Nephron (organoid): ENCODE data around the gene MAML2.

Source experiments
- H3K27ac Mint-ChIP-seq, 3 experiments: 2 replicates each; pipeline ENCODE4 v1.8.0; 2020; ENCODE audit warnings: mixed read lengths in 3 of 3, mild to moderate bottlenecking in 2 of 3, moderate library complexity in 1 of 3
- H3K27me3 Mint-ChIP-seq: 2 replicates; pipeline ENCODE4 v1.8.0; 2021; ENCODE audit warnings: low read depth, mild to moderate bottlenecking, moderate library complexity, mixed read lengths
- H3K36me3 Mint-ChIP-seq: 2 replicates; pipeline ENCODE4 v1.8.0; 2020; ENCODE audit warnings: low read depth, mixed read lengths
- H3K4me1 Mint-ChIP-seq: 2 replicates; pipeline ENCODE4 v1.8.0; 2020; ENCODE audit warnings: mixed read lengths
- H3K4me3 Mint-ChIP-seq, 3 experiments: 2 replicates each; pipeline ENCODE4 v1.8.0; 2020; ENCODE audit warnings: mild to moderate bottlenecking in 3 of 3, mixed read lengths in 3 of 3, moderate library complexity in 2 of 3
- H3K9me3 Mint-ChIP-seq: 2 replicates; pipeline ENCODE4 v1.8.0; 2020; ENCODE audit warnings: mixed read lengths
- CTCF ChIP-seq, 3 experiments: fragments of 200-600 bp; sonication (generic); IDR thresholded peaks; one replicate each; pipeline ENCODE4 v1.5.0; 2021; ENCODE audit warnings: antibody characterized with exemption in 3 of 3; ENCODE audit not compliant: unreplicated experiment in 3 of 3

The MAML2 gene

GRCh38 chr11:96160732-96161306, 182.2 kb downstream of the MAML2 start:
- H3K36me3 Mint-ChIP-seq: no peaks in the 10 kb centered on the region
- peak overlapping the region; percentile 92 to 96 (median 93) for H3K27ac Mint-ChIP-seq
- no peaks in the 10 kb centered on the region for H3K9me3 Mint-ChIP-seq
- no peaks in the 10 kb centered on the region for H3K27me3 Mint-ChIP-seq
- TF ChIP-seq CTCF (IDR thresholded peaks at IDR 0.05; ENCODE audit: unreplicated experiment in 3 of 3): no peak
- peaks cover 61% of the 10 kb centered on the region for H3K4me1 Mint-ChIP-seq
- H3K4me3 Mint-ChIP-seq: peak overlapping the region in 2 of 3 experiments; percentile 13 to 32

GRCh38 chr11:96159968-96160367, 183.0 kb downstream of the MAML2 start:
- Mint-ChIP-seq H3K27ac (peak overlapping the region; percentile 19 to 92 (median 37)), H3K9me3 (no peaks in the 10 kb centered on the region), H3K27me3 (no peaks in the 10 kb centered on the region), H3K4me1 (peaks cover 68% of the 10 kb centered on the region), H3K36me3 (no peaks in the 10 kb centered on the region), H3K4me3 (no peak overlapping the region)
- TF ChIP-seq CTCF (IDR thresholded peaks at IDR 0.05; ENCODE audit: unreplicated experiment in 3 of 3): no peak

- H3K9me3 Mint-ChIP-seq: no peaks in the 10 kb centered on the region
- no peak for TF ChIP-seq CTCF (IDR thresholded peaks at IDR 0.05; ENCODE audit: unreplicated experiment in 3 of 3)
- peaks cover 72% of the 10 kb centered on the region for H3K4me1 Mint-ChIP-seq
- H3K27me3 Mint-ChIP-seq: no peaks in the 10 kb centered on the region
- no peak overlapping the region for H3K4me3 Mint-ChIP-seq
- H3K36me3 Mint-ChIP-seq: no peaks in the 10 kb centered on the region
- H3K27ac Mint-ChIP-seq: peak overlapping the region in 2 of 3 experiments; percentile 93 to 97
Measured at GRCh38 chr11:96158126-96158525, 184.9 kb downstream of the MAML2 start.

- Mint-ChIP-seq H3K4me3 (no peak overlapping the region), H3K9me3 (no peaks in the 10 kb centered on the region), H3K4me1 (peaks cover 69% of the 10 kb centered on the region), H3K36me3 (no peaks in the 10 kb centered on the region), H3K27me3 (no peaks in the 10 kb centered on the region), H3K27ac (peak overlapping the region; percentile 93 to 97 (median 95))
- TF ChIP-seq CTCF (IDR thresholded peaks at IDR 0.05; ENCODE audit: unreplicated experiment in 3 of 3): no peak
Measured at GRCh38 chr11:96157517-96157873, 185.5 kb downstream of the MAML2 start.

GRCh38 chr11:96156379-96156722, 186.6 kb downstream of the MAML2 start:
- peak overlapping the region in 2 of 3 experiments; percentile 24 to 42 for H3K4me3 Mint-ChIP-seq
- peak overlapping the region; percentile 93 to 97 (median 95) for H3K27ac Mint-ChIP-seq
- H3K4me1 Mint-ChIP-seq: peaks cover 64% of the 10 kb centered on the region
- H3K36me3 Mint-ChIP-seq: no peaks in the 10 kb centered on the region
- H3K9me3 Mint-ChIP-seq: no peaks in the 10 kb centered on the region
- TF ChIP-seq CTCF (IDR thresholded peaks at IDR 0.05; ENCODE audit: unreplicated experiment in 3 of 3): no peak
- H3K27me3 Mint-ChIP-seq: no peaks in the 10 kb centered on the region

- peak overlapping the region; percentile 17 to 42 (median 24) for H3K4me3 Mint-ChIP-seq
- peak in 2 of 3 experiments; percentile 11 to 30 for TF ChIP-seq CTCF (IDR thresholded peaks at IDR 0.05; ENCODE audit: unreplicated experiment in 3 of 3)
- H3K36me3 Mint-ChIP-seq: no peaks in the 10 kb centered on the region
- peak overlapping the region; percentile 93 to 97 (median 95) for H3K27ac Mint-ChIP-seq
- no peaks in the 10 kb centered on the region for H3K27me3 Mint-ChIP-seq
- no peaks in the 10 kb centered on the region for H3K9me3 Mint-ChIP-seq
- peaks cover 58% of the 10 kb centered on the region for H3K4me1 Mint-ChIP-seq
Measured at GRCh38 chr11:96155627-96156378, 187.2 kb downstream of the MAML2 start.
